Uterus (tissue), 4 donors: Measurements from ENCODE around the gene RHBG. TPM values are rescaled to one million over a fixed set of nuclear protein-coding genes. Genes with fewer than 3 reads are reported as not detected.

Experiments
- DNase-seq, 2 donors: peaks; one replicate each; pipeline ENCODE4 v3.0.0-alpha.2; 2019 to 2020
- H3K27ac ChIP-seq, 2 donors: fragments of 200-600 bp; sonication (generic); 1 replicate in 1 of 2; 2 replicates in 1 of 2; pipeline ENCODE4 v1.5.1; 2016 to 2018
- H3K27me3 ChIP-seq, 2 donors: fragments of 200-600 bp; sonication (generic); one replicate each; pipeline ENCODE4 v1.5.1; 2018 to 2019; ENCODE audit warnings: control low read depth in 1 of 2
- H3K36me3 ChIP-seq, 2 donors: fragments of 200-600 bp; sonication (generic); one replicate each; pipeline ENCODE4 v1.5.1; 2019; ENCODE audit warnings: control low read depth in 1 of 2
- H3K4me1 ChIP-seq, 2 donors: fragments of 200-600 bp; sonication (generic); one replicate each; pipeline ENCODE4 v1.5.1; 2018 to 2019; ENCODE audit warnings: control low read depth in 1 of 2
- H3K4me3 ChIP-seq, 2 donors: fragments of 200-600 bp; sonication (generic); 1 replicate in 1 of 2; 2 replicates in 1 of 2; pipeline ENCODE4 v1.5.1; 2018 to 2019; ENCODE audit warnings: mild to moderate bottlenecking in 1 of 2
- H3K9me3 ChIP-seq, 2 donors: fragments of 200-600 bp; sonication (generic); one replicate each; pipeline ENCODE4 v1.5.1; 2019; ENCODE audit warnings: control low read depth in 1 of 2
- POLR2A ChIP-seq, 2 donors: fragments of 450-650 bp; IDR thresholded peaks; one replicate each; pipeline ENCODE4 v1.6.1; 2016; ENCODE audit warnings: antibody characterized with exemption in 2 of 2, mild to moderate bottlenecking in 1 of 2, moderate library complexity in 1 of 2
- intact Hi-C: fragments of 100-400 bp; cut with DNase I; formaldehyde crosslinking; loops from one replicate; pipeline ENCODE4 v1.15.1; 2023; ENCODE audit warnings: low total_unique reads
- total RNA-seq, 4 donors: library from RNA; depleted of rRNA in 3 of 4; stranded (reverse); fragments of >200 nt in 3 of 4; gene quantifications; one replicate each; pipeline versions ENCODE4 v1.1.0 to v1.2.4, GENCODE V29; 2014 to 2023
- TF ChIP-seq, protein P1 (sequence below), 4 experiments: fragments of 200-600 bp in 2 of 4; fragments of 450-650 bp in 2 of 4; sonication (generic) in 2 of 4; IDR thresholded peaks; one replicate each; pipeline ENCODE4 v1.5.1; 2016 to 2019; ENCODE audit warnings: antibody characterized with exemption in 4 of 4, mild to moderate bottlenecking in 2 of 4, moderate library complexity in 1 of 4
- donor health status: DM: yes; HTN: yes; CAD: no.

The RHBG gene
- total RNA-seq, 4 donors from 2014 or later: 0.49 TPM; not detected in 3

- Histone ChIP-seq H3K4me1 (no peaks in the 10 kb centered on the region), H3K4me3 (no peak overlapping the region), H3K27me3 (no peaks in the 10 kb centered on the region), H3K27ac (no peak overlapping the region), H3K9me3 (no peaks in the 10 kb centered on the region), H3K36me3 (no peaks in the 10 kb centered on the region)
- no peak for DNase-seq
- intact Hi-C loops: no loop called here
- TF ChIP-seq POLR2A (IDR thresholded peaks at IDR 0.05): no peak
- TF ChIP-seq, protein P1, sequence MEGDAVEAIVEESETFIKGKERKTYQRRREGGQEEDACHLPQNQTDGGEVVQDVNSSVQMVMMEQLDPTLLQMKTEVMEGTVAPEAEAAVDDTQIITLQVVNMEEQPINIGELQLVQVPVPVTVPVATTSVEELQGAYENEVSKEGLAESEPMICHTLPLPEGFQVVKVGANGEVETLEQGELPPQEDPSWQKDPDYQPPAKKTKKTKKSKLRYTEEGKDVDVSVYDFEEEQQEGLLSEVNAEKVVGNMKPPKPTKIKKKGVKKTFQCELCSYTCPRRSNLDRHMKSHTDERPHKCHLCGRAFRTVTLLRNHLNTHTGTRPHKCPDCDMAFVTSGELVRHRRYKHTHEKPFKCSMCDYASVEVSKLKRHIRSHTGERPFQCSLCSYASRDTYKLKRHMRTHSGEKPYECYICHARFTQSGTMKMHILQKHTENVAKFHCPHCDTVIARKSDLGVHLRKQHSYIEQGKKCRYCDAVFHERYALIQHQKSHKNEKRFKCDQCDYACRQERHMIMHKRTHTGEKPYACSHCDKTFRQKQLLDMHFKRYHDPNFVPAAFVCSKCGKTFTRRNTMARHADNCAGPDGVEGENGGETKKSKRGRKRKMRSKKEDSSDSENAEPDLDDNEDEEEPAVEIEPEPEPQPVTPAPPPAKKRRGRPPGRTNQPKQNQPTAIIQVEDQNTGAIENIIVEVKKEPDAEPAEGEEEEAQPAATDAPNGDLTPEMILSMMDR (IDR thresholded peaks at IDR 0.05): no peak
Measured at GRCh38 chr1:156376958-156377919, 8.2 kb downstream of the RHBG start.

DNA sequence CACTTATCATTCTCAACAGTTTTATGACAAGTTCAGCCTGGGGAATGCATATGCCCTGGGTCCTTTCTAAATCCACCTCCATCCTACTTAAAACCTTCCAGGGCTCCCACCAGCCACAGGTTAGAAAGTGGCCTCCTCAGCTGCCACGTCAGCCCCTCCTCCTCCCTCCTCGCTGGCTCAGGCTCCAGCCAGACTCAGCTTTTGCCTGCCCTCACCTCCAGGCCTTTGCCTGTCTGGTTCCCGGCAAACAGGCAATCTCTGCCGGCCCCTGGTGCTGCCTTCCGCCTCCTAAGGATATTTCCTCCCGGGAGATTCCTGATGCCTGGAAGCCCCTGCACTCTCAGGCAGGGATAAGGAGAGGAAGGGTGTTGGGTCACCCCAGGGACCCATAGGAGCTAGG is 9.5 kb downstream of the RHBG start:
- no peak for TF ChIP-seq POLR2A (IDR thresholded peaks at IDR 0.05)
- TF ChIP-seq, protein P1 (IDR thresholded peaks at IDR 0.05): no peak
- Histone ChIP-seq H3K4me3 (no peak overlapping the region), H3K27ac (no peak overlapping the region), H3K27me3 (no peaks in the 10 kb centered on the region), H3K9me3 (no peaks in the 10 kb centered on the region), H3K4me1 (no peaks in the 10 kb centered on the region), H3K36me3 (no peaks in the 10 kb centered on the region)
- no peak for DNase-seq
- intact Hi-C loops: no loop called here

GRCh38 chr1:156379420-156380165 is 10.6 kb downstream of the RHBG start:
- Histone ChIP-seq H3K27ac (no peak overlapping the region), H3K4me1 (no peaks in the 10 kb centered on the region), H3K27me3 (no peaks in the 10 kb centered on the region), H3K4me3 (no peak overlapping the region), H3K9me3 (no peaks in the 10 kb centered on the region), H3K36me3 (no peaks in the 10 kb centered on the region)
- TF ChIP-seq POLR2A (IDR thresholded peaks at IDR 0.05): no peak
- TF ChIP-seq, protein P1 (IDR thresholded peaks at IDR 0.05): no peak
- intact Hi-C loops: no loop called here
- no peak for DNase-seq

DNA sequence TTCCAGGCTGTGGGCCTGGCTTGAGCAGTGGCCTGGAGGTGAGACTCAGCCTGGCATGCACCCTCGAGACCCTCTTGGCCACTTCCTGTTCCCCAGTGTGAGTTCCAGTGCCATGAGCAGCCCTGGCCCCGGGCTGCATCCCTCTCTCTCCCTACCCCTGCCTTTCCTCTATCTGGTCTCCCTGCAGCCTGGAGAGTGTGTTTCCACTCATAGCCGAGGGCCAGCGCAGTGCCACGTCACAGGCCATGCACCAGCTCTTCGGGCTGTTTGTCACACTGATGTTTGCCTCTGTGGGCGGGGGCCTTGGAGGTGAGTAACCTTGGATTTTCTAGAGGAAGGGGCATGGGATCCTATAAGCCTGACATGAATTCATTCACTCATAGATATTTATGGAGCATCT is 13.6 kb downstream of the RHBG start:
- no peak for TF ChIP-seq POLR2A (IDR thresholded peaks at IDR 0.05)
- TF ChIP-seq, protein P1 (IDR thresholded peaks at IDR 0.05): no peak
- Histone ChIP-seq H3K4me3 (no peak overlapping the region), H3K9me3 (no peaks in the 10 kb centered on the region), H3K27ac (no peak overlapping the region), H3K36me3 (no peaks in the 10 kb centered on the region), H3K4me1 (no peaks in the 10 kb centered on the region), H3K27me3 (no peaks in the 10 kb centered on the region)
- intact Hi-C loops: no loop called here
- no peak for DNase-seq

DNA sequence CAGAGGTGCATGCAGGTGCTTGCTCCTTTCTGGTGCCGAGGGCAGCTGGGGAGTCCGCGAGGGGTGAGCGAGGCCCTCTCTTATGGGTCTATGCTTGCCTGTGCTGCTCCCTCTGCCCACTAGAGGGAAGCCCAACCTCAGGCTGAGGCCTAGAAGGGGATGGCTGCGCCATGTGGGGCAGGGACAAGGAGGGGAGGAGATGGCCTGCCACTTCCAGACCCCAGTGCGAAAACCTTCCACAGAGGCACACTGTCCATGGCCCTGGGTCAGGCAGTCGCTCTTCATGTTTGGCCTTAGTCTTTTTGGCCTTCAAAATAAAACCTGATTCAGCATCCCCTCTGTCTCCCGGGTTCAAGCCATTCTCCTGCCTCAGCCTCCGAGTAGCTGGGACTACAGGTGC is 14.0 kb downstream of the RHBG start:
- Histone ChIP-seq H3K4me3 (no peak overlapping the region), H3K36me3 (no peaks in the 10 kb centered on the region), H3K27ac (no peak overlapping the region), H3K4me1 (no peaks in the 10 kb centered on the region), H3K27me3 (no peaks in the 10 kb centered on the region), H3K9me3 (no peaks in the 10 kb centered on the region)
- intact Hi-C loops: no loop called here
- TF ChIP-seq, protein P1 (IDR thresholded peaks at IDR 0.05): peak; percentile 44 to 71 (median 56)
- TF ChIP-seq POLR2A (IDR thresholded peaks at IDR 0.05): no peak
- peak; percentile 27 to 39 for DNase-seq
